SK-N-SH (cell line): ENCODE measurements around the gene CASZ1. TPM values are rescaled to one million over a fixed set of nuclear protein-coding genes. Genes with fewer than 3 reads are reported as not detected.

Experiments
- CTCF ChIA-PET: fragments of 300-600, 350-600 bp; formaldehyde crosslinking; extraction: SDS; loops from one replicate; lab custom pipeline; 2021; lab: Yijun Ruan, JAX
- POLR2A ChIA-PET: fragments of 350-600 bp; sonication (Branson Sonifier 250); formaldehyde crosslinking; extraction: SDS; loops from one replicate; lab custom pipeline; 2020; ENCODE audit warnings: antibody characterized with exemption, inconsistent platforms; lab: Yijun Ruan, JAX
- DNase-seq: peaks from one replicate; pipeline ENCODE4 v3.0.0; 2012
- H2AFZ ChIP-seq: fragments of 200-600 bp; sonication (generic); 2 replicates; pipeline ENCODE4 v1.8.1; 2016; ENCODE audit warnings: antibody characterized with exemption, mild to moderate bottlenecking, low read depth
- H3F3A ChIP-seq: fragments of 200-600 bp; sonication (generic); replicated peaks from 2 replicates; pipeline ENCODE3; 2016; ENCODE audit warnings: antibody characterized with exemption, mild to moderate bottlenecking; ENCODE audit not compliant: insufficient read depth
- H3K27ac ChIP-seq, 2 experiments: fragments of 200-500 bp in 1 of 2; fragments of 200-600 bp in 1 of 2; sonication (Bioruptor generic) in 1 of 2; sonication (generic), shearing (Covaris generic) in 1 of 2; 2 replicates each; pipeline versions ENCODE4 v1.5.1 to v1.6.1; 2014 to 2016; ENCODE audit warnings: low read depth in 2 of 2, inconsistent platforms in 1 of 2, low read length in 1 of 2, mild to moderate bottlenecking in 1 of 2, mixed read lengths in 1 of 2
- H3K27me3 ChIP-seq: fragments of 200-600 bp; sonication (generic), shearing (Covaris generic); 2 replicates; pipeline ENCODE4 v1.6.1; 2016; ENCODE audit warnings: mixed run types; ENCODE audit not compliant: insufficient read depth
- H3K36me3 ChIP-seq, 2 experiments: fragments of 200-500 bp in 1 of 2; fragments of 200-600 bp in 1 of 2; sonication (Bioruptor generic) in 1 of 2; sonication (generic) in 1 of 2; replicated peaks in 1 of 2; 2 replicates each; pipeline versions ENCODE3 to v1.5.1; 2014 to 2016; ENCODE audit warnings: low read length in 1 of 2, mild to moderate bottlenecking in 1 of 2; ENCODE audit not compliant: insufficient read depth in 2 of 2, control insufficient read depth in 1 of 2
- H3K4me1 ChIP-seq, 2 experiments: fragments of 200-500 bp in 1 of 2; fragments of 200-600 bp in 1 of 2; sonication (Bioruptor generic) in 1 of 2; sonication (generic), shearing (Covaris generic) in 1 of 2; 2 replicates each; pipeline versions ENCODE4 v1.5.1 to v1.6.1; 2014 to 2016; ENCODE audit warnings: low read depth in 1 of 2, low read length in 1 of 2, mixed run types in 1 of 2; ENCODE audit not compliant: insufficient read depth in 2 of 2, control insufficient read depth in 1 of 2
- H3K4me2 ChIP-seq: fragments of 200-600 bp; sonication (generic), shearing (Covaris generic); 2 replicates; pipeline ENCODE4 v1.6.1; 2017; ENCODE audit warnings: mixed run types
- H3K4me3 ChIP-seq, 2 experiments: fragments of 200-500 bp in 1 of 2; fragments of 200-600 bp in 1 of 2; sonication (Bioruptor generic) in 1 of 2; sonication (generic), shearing (Covaris generic) in 1 of 2; 2 replicates each; pipeline versions ENCODE4 v1.5.1 to v1.8.1; 2014 to 2016; ENCODE audit warnings: low read depth in 2 of 2, inconsistent platforms in 1 of 2, low read length in 1 of 2, mild to moderate bottlenecking in 1 of 2, mixed read lengths in 1 of 2, moderate library complexity in 1 of 2
- H3K79me2 ChIP-seq: fragments of 200-600 bp; sonication (generic); 2 replicates; pipeline ENCODE4 v1.8.1; 2017; ENCODE audit warnings: mild to moderate bottlenecking; ENCODE audit not compliant: insufficient read depth
- H3K9ac ChIP-seq: fragments of 200-600 bp; sonication (generic); 2 replicates; pipeline ENCODE4 v1.6.1; 2017; ENCODE audit warnings: mixed run types
- H3K9me2 ChIP-seq: fragments of 200-600 bp; sonication (generic); 2 replicates; pipeline ENCODE4 v1.6.1; 2017; ENCODE audit warnings: mixed run types
- H3K9me3 ChIP-seq: fragments of 200-600 bp; sonication (generic); 2 replicates; pipeline ENCODE4 v1.6.1; 2017; ENCODE audit warnings: mixed run types, mild to moderate bottlenecking, moderate library complexity
- H4K20me1 ChIP-seq: fragments of 200-600 bp; sonication (generic); 2 replicates; pipeline ENCODE4 v1.6.1; 2017; ENCODE audit warnings: mild to moderate bottlenecking, mixed run types; ENCODE audit not compliant: insufficient read depth
- CHD2 ChIP-seq: fragments of 150-350 bp; IDR thresholded peaks from 2 replicates; pipeline ENCODE4 v1.6.1; 2018; ENCODE audit warnings: low read length; ENCODE audit not compliant: partially characterized antibody
- EZH2phosphoT487 ChIP-seq: fragments of 200-600 bp; sonication (generic); IDR thresholded peaks from 2 replicates; pipeline ENCODE4 v1.6.1; 2017; ENCODE audit warnings: low read depth, mixed run types, mild to moderate bottlenecking, antibody characterized with exemption, moderate library complexity, borderline replicate concordance
- FOSL2 ChIP-seq: IDR thresholded peaks from 2 replicates; pipeline ENCODE4 v1.4.0; 2012; ENCODE audit warnings: low read depth, mild to moderate bottlenecking, moderate library complexity, borderline replicate concordance
- FOXM1 ChIP-seq: IDR thresholded peaks from 2 replicates; pipeline ENCODE4 v1.4.0; 2012; ENCODE audit warnings: low read depth, mild to moderate bottlenecking
- GABPA ChIP-seq: IDR thresholded peaks from 2 replicates; pipeline ENCODE4 v1.4.0; 2012; ENCODE audit warnings: low read depth, mild to moderate bottlenecking
- GATA2 ChIP-seq: sonication (generic); formaldehyde crosslinking; IDR thresholded peaks from 2 replicates; pipeline ENCODE4 v1.5.0; 2020; ENCODE audit warnings: mild to moderate bottlenecking, missing genetic modification reagents
- IRF3 ChIP-seq: fragments of 150-350 bp; IDR thresholded peaks from 2 replicates; pipeline ENCODE4 v1.6.1; 2016; ENCODE audit warnings: mild to moderate bottlenecking, low read depth, low read length
- JUND ChIP-seq: IDR thresholded peaks from 2 replicates; pipeline ENCODE4 v1.4.0; 2012
- MEF2A ChIP-seq: IDR thresholded peaks from 2 replicates; pipeline ENCODE4 v1.4.0; 2012; ENCODE audit warnings: low read depth, borderline replicate concordance
- POLR2AphosphoS5 ChIP-seq: IDR thresholded peaks from 2 replicates; pipeline ENCODE4 v1.6.1; 2012; ENCODE audit warnings: low read depth, low read length
- RAD21 ChIP-seq: IDR thresholded peaks from 2 replicates; pipeline ENCODE4 v1.6.1; 2012; ENCODE audit warnings: mild to moderate bottlenecking, low read length
- RFX5 ChIP-seq: IDR thresholded peaks from 2 replicates; pipeline ENCODE4 v1.6.1; 2012; ENCODE audit warnings: mild to moderate bottlenecking, improper control_type of control experiment, low read length
- SIN3A ChIP-seq: IDR thresholded peaks from 2 replicates; pipeline ENCODE4 v1.6.1; 2012; ENCODE audit warnings: low read depth, mild to moderate bottlenecking, low read length, moderate library complexity, borderline replicate concordance
- SMC3 ChIP-seq: IDR thresholded peaks from 2 replicates; pipeline ENCODE4 v1.6.1; 2012; ENCODE audit warnings: low read depth, low read length, improper control_type of control experiment
- TCF12 ChIP-seq: IDR thresholded peaks from 2 replicates; pipeline ENCODE4 v1.4.0; 2012
- TEAD4 ChIP-seq: IDR thresholded peaks from 2 replicates; pipeline ENCODE4 v1.4.0; 2012; ENCODE audit warnings: mild to moderate bottlenecking, borderline replicate concordance; ENCODE audit not compliant: insufficient read depth
- USF1 ChIP-seq: IDR thresholded peaks from 2 replicates; pipeline ENCODE4 v1.4.0; 2012; ENCODE audit warnings: low read depth, borderline replicate concordance
- USF2 ChIP-seq: fragments of 150-350 bp; IDR thresholded peaks from 2 replicates; pipeline ENCODE4 v1.6.1; 2017; ENCODE audit warnings: antibody characterized with exemption, low read length, low read depth, borderline replicate concordance
- ZBTB33 ChIP-seq: IDR thresholded peaks from 2 replicates; pipeline ENCODE4 v1.4.0; 2012; ENCODE audit warnings: low read depth, borderline replicate concordance
- WGBS: methylation state at CpG from one replicate; pipeline ENCODE4 v1.1.6; 2017; ENCODE audit warnings: low lambda C conversion rate; 5-methylcytosine and 5-hydroxymethylcytosine counted together
- polyA plus RNA-seq, 3 experiments: library from polyadenylated mRNA; depleted of rRNA; stranded (reverse); fragments of >200 nt; gene quantifications; 2 replicates each; pipeline ENCODE4 v1.2.3, GENCODE V29; 2012
- TF ChIP-seq, protein P1 (sequence below): IDR thresholded peaks from 2 replicates; pipeline ENCODE4 v1.6.1; 2012; ENCODE audit warnings: mild to moderate bottlenecking, low read depth, low read length, moderate library complexity

CASZ1 gene
- polyA plus RNA-seq, 1 of the 3 experiments (the other 2 are of a cell fraction): 0.51 TPM

DNA sequence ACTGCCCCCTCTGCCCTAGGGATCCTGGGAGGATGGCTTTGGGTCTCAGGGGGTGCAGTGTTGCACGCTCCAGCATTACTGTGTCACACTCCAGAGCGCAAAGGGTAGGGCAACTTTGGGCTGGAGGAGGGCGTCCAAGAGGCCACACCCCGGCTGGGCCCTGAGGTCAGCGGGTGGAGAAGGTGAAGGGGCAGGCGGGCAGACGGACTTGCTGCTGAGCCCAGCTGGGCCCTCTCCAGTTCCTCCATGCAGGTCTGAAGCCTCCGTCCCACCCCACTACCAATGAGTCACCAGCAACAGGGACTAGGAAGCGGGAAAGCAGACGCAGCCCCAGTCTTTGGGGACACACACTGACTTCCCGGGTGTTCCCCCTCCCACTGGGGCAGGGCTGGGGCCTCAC is 116.0 kb downstream of the CASZ1 start:
- CTCF ChIA-PET: interaction anchor here (0.6 to 2.0 kb wide), 7 partner anchors 10 to 987 kb away, joined by 3 to 5 read pairs (median 3); no protein-coding TSS in a partner anchor
- H3K4me2 ChIP-seq: no peak overlapping the region
- no peak overlapping the region for H3K27ac ChIP-seq
- H3K36me3 ChIP-seq: no peaks in the 10 kb centered on the region
- H3K27me3 ChIP-seq: no peaks in the 10 kb centered on the region
- no peaks in the 10 kb centered on the region for H3K9me2 ChIP-seq
- POLR2A ChIA-PET: no interaction called here
- WGBS: 98% methylated on average over 6 of the region's 11 CpGs
- H3F3A ChIP-seq: no peaks in the 10 kb centered on the region
- no peak for DNase-seq
- H3K4me1 ChIP-seq: peaks cover 0 to 45% of the 10 kb centered on the region in 2 experiments; a peak in 1 of 4 replicates
- no peaks in the 10 kb centered on the region for H3K9me3 ChIP-seq
- no peak overlapping the region for H3K4me3 ChIP-seq
- TF ChIP-seq FOSL2: no peak
- TF ChIP-seq TCF12: no peak
- no peak for TF ChIP-seq FOXM1
- TF ChIP-seq GATA2 (CRISPR knock-in tag): no peak
- TF ChIP-seq, protein P1, sequence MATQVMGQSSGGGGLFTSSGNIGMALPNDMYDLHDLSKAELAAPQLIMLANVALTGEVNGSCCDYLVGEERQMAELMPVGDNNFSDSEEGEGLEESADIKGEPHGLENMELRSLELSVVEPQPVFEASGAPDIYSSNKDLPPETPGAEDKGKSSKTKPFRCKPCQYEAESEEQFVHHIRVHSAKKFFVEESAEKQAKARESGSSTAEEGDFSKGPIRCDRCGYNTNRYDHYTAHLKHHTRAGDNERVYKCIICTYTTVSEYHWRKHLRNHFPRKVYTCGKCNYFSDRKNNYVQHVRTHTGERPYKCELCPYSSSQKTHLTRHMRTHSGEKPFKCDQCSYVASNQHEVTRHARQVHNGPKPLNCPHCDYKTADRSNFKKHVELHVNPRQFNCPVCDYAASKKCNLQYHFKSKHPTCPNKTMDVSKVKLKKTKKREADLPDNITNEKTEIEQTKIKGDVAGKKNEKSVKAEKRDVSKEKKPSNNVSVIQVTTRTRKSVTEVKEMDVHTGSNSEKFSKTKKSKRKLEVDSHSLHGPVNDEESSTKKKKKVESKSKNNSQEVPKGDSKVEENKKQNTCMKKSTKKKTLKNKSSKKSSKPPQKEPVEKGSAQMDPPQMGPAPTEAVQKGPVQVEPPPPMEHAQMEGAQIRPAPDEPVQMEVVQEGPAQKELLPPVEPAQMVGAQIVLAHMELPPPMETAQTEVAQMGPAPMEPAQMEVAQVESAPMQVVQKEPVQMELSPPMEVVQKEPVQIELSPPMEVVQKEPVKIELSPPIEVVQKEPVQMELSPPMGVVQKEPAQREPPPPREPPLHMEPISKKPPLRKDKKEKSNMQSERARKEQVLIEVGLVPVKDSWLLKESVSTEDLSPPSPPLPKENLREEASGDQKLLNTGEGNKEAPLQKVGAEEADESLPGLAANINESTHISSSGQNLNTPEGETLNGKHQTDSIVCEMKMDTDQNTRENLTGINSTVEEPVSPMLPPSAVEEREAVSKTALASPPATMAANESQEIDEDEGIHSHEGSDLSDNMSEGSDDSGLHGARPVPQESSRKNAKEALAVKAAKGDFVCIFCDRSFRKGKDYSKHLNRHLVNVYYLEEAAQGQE: no peak
- no peak for TF ChIP-seq JUND
- no peak for TF ChIP-seq RAD21
- no peak for TF ChIP-seq EZH2phosphoT487
- no peak for TF ChIP-seq TEAD4
- TF ChIP-seq USF2: no peak
- no peak for TF ChIP-seq RFX5
- no peak for TF ChIP-seq SMC3
- TF ChIP-seq USF1: no peak
- no peak for TF ChIP-seq CHD2
- TF ChIP-seq SIN3A: no peak
- TF ChIP-seq POLR2AphosphoS5: no peak
- TF ChIP-seq ZBTB33: no peak
- TF ChIP-seq GABPA: no peak
- TF ChIP-seq IRF3: no peak
- TF ChIP-seq MEF2A: no peak
- H4K20me1 ChIP-seq: no peaks in the 10 kb centered on the region
- no peak overlapping the region for H3K9ac ChIP-seq
- no peak overlapping the region for H2AFZ ChIP-seq
- no peaks in the 10 kb centered on the region for H3K79me2 ChIP-seq
